ENCODE measurements around the gene MRTFA. TPM values are rescaled to one million over a fixed set of nuclear protein-coding genes. Genes with fewer than 3 reads are reported as not detected.

MRTFA gene
- total and polyA plus RNA-seq, 4 donors = 7.5 to 22.0 (median 9.6) TPM

- H3K36me3 ChIP-seq (ENCODE audit: control insufficient read depth in 4 of 4, insufficient read depth in 3 of 4, low read depth in 1 of 4, low read length in 3 of 4) = no peaks in the 10 kb centered on the region
- no peak overlapping the region for H3K4me3 ChIP-seq (ENCODE audit: low read depth in 1 of 3, low read length in 3 of 3)
- no peak overlapping the region for H3K9ac ChIP-seq (ENCODE audit: low read depth in 1 of 2, low read length in 2 of 2)
- H3K9me3 ChIP-seq (ENCODE audit: control insufficient read depth in 4 of 4, low read length in 3 of 4) = peaks cover 0 to 3% (median 0%) of the 10 kb centered on the region in 4 donors
- peak overlapping the region in 1 of 2 donors; percentile 7 for H3K27ac ChIP-seq (ENCODE audit: low read depth in 1 of 2, low read length in 2 of 2)
- TF ChIP-seq JUND (IDR thresholded peaks at IDR 0.05) (no peak), SP1 (IDR thresholded peaks at IDR 0.05) (no peak), TAF1 (conservative IDR thresholded peaks at IDR 0.05) (no peak), HNF4G (IDR thresholded peaks at IDR 0.05) (no peak), FOXA1 (IDR thresholded peaks at IDR 0.05) (no peak), HNF4A (conservative IDR thresholded peaks at IDR 0.05) (no peak)
- peaks cover 0 to 4% (median under 1%) of the 10 kb centered on the region in 4 donors for H3K4me1 ChIP-seq (ENCODE audit: control insufficient read depth in 4 of 4, insufficient read depth in 4 of 4, low read length in 3 of 4)
- no peaks in the 10 kb centered on the region for H3K27me3 ChIP-seq (ENCODE audit: control insufficient read depth in 4 of 4, insufficient read depth in 4 of 4, low read length in 3 of 4)
- DNase-seq (ENCODE audit: low spot score) = no peak
- WGBS = 87% methylated on average over 9 of the region's 9 CpGs
These were observed 15.0 kb downstream of the MRTFA start for GRCh38 chr22:40621309-40622151.

GRCh38 chr22:40620464-40621046, 16.0 kb downstream of the MRTFA start:
- 93% methylated on average over 1 of the region's 1 CpG for WGBS
- Histone ChIP-seq H3K36me3 (ENCODE audit: control insufficient read depth in 4 of 4, insufficient read depth in 3 of 4, low read depth in 1 of 4, low read length in 3 of 4) (no peaks in the 10 kb centered on the region), H3K4me1 (ENCODE audit: control insufficient read depth in 4 of 4, insufficient read depth in 4 of 4, low read length in 3 of 4) (peaks cover 0 to 4% (median under 1%) of the 10 kb centered on the region in 4 donors), H3K9me3 (ENCODE audit: control insufficient read depth in 4 of 4, low read length in 3 of 4) (peaks cover 0 to 3% (median 0%) of the 10 kb centered on the region in 4 donors), H3K27ac (ENCODE audit: low read depth in 1 of 2, low read length in 2 of 2) (no peak overlapping the region), H3K9ac (ENCODE audit: low read depth in 1 of 2, low read length in 2 of 2) (no peak overlapping the region), H3K4me3 (ENCODE audit: low read depth in 1 of 3, low read length in 3 of 3) (no peak overlapping the region), H3K27me3 (ENCODE audit: control insufficient read depth in 4 of 4, insufficient read depth in 4 of 4, low read length in 3 of 4) (no peaks in the 10 kb centered on the region)
- DNase-seq (ENCODE audit: low spot score) = no peak
- TF ChIP-seq MAX (IDR thresholded peaks at IDR 0.05) (no peak), HNF4G (IDR thresholded peaks at IDR 0.05) (no peak), EGR1 (IDR thresholded peaks at IDR 0.05; ENCODE audit: low read depth in 2 of 2) (no peak), SP1 (IDR thresholded peaks at IDR 0.05) (no peak), CTCF (IDR thresholded peaks at IDR 0.05; ENCODE audit: low read depth, low read length, missing input control) (no peak), JUND (IDR thresholded peaks at IDR 0.05) (no peak), ATF3 (IDR thresholded peaks at IDR 0.05) (no peak), REST (IDR thresholded peaks at IDR 0.05) (no peak)
